Measurements from ENCODE around the gene VSTM1. TPM values are rescaled to one million over a fixed set of nuclear protein-coding genes. Genes with fewer than 3 reads are reported as not detected.

The VSTM1 gene
- total RNA-seq, 4 donors from 2014 or later = not detected

- intact Hi-C loops (cut with DNase I) = loop anchor here (10.0 kb wide), 1 partner anchor 177 kb away; no protein-coding TSS in a partner anchor
- H3K27me3 ChIP-seq = peaks cover 0 to 40% (median 0%) of the 10 kb centered on the region in 4 donors
- no peak for DNase-seq
- TF ChIP-seq CTCF (IDR thresholded peaks at IDR 0.05) (no peak), POLR2A (IDR thresholded peaks at IDR 0.05) (no peak)
- no peaks in the 10 kb centered on the region for H3K9me3 ChIP-seq
- H3K27ac ChIP-seq = no peak overlapping the region
- no peaks in the 10 kb centered on the region for H3K36me3 ChIP-seq
- H3K4me3 ChIP-seq = no peak overlapping the region
- 87 to 94% methylated on average over 9 to 10 of the region's 13 CpGs for WGBS, 2 donors
- peaks cover 0 to 9% (median 0%) of the 10 kb centered on the region in 3 donors for H3K4me1 ChIP-seq
These were observed 41.8 kb downstream of the VSTM1 start for GRCh38 chr19:54021932-54022331.

- intact Hi-C loops (cut with DNase I) = loop anchor here (10.0 kb wide), 1 partner anchor 177 kb away; no protein-coding TSS in a partner anchor
- no peaks in the 10 kb centered on the region for H3K9me3 ChIP-seq
- 90 to 92% methylated on average over 6 to 8 of the region's 8 CpGs for WGBS, 2 donors
- peaks cover 0 to 38% (median 0%) of the 10 kb centered on the region in 4 donors for H3K27me3 ChIP-seq
- peaks cover 0 to 9% (median 0%) of the 10 kb centered on the region in 3 donors for H3K4me1 ChIP-seq
- H3K36me3 ChIP-seq = no peaks in the 10 kb centered on the region
- H3K27ac ChIP-seq = no peak overlapping the region
- TF ChIP-seq CTCF (IDR thresholded peaks at IDR 0.05) (no peak), POLR2A (IDR thresholded peaks at IDR 0.05) (no peak)
- no peak overlapping the region for H3K4me3 ChIP-seq
- no peak for DNase-seq
These were observed 42.3 kb downstream of the VSTM1 start for GRCh38 chr19:54021363-54021762.

GRCh38 chr19:54017261-54017660 is 46.4 kb downstream of the VSTM1 start:
- Histone ChIP-seq H3K4me3 (no peak overlapping the region), H3K27me3 (peaks cover 0 to 48% (median 0%) of the 10 kb centered on the region in 4 donors), H3K4me1 (no peaks in the 10 kb centered on the region), H3K36me3 (no peaks in the 10 kb centered on the region), H3K9me3 (no peaks in the 10 kb centered on the region), H3K27ac (no peak overlapping the region)
- 78 to 81% methylated on average over 4 of the region's 4 CpGs for WGBS, 2 donors
- no peak for DNase-seq
- intact Hi-C loops (cut with DNase I) = no loop called here
- TF ChIP-seq CTCF (IDR thresholded peaks at IDR 0.05) (no peak), POLR2A (IDR thresholded peaks at IDR 0.05) (no peak)

- DNase-seq = no peak
- H3K4me1 ChIP-seq = no peaks in the 10 kb centered on the region
- peaks cover 0 to 67% (median 0%) of the 10 kb centered on the region in 4 donors for H3K27me3 ChIP-seq
- H3K4me3 ChIP-seq = no peak overlapping the region
- no peak for TF ChIP-seq POLR2A (IDR thresholded peaks at IDR 0.05)
- TF ChIP-seq CTCF (IDR thresholded peaks at IDR 0.05) = no peak
- intact Hi-C loops (cut with DNase I) = no loop called here
- H3K36me3 ChIP-seq = no peaks in the 10 kb centered on the region
- H3K27ac ChIP-seq = no peak overlapping the region
- no peaks in the 10 kb centered on the region for H3K9me3 ChIP-seq
- WGBS, 2 donors = 43 to 45% methylated on average over 19 of the region's 19 CpGs
These were observed 48.7 kb downstream of the VSTM1 start for GRCh38 chr19:54014920-54015560.

- intact Hi-C loops (cut with DNase I) = no loop called here
- H3K36me3 ChIP-seq = no peaks in the 10 kb centered on the region
- TF ChIP-seq POLR2A (IDR thresholded peaks at IDR 0.05) (no peak), CTCF (IDR thresholded peaks at IDR 0.05) (no peak)
- DNase-seq = no peak
- H3K4me1 ChIP-seq = no peaks in the 10 kb centered on the region
- H3K9me3 ChIP-seq = no peaks in the 10 kb centered on the region
- no peak overlapping the region for H3K27ac ChIP-seq
- H3K4me3 ChIP-seq = no peak overlapping the region
- WGBS, 2 donors = 53 to 66% methylated on average over 6 to 8 of the region's 8 CpGs
- peaks cover 0 to 75% (median 0%) of the 10 kb centered on the region in 4 donors for H3K27me3 ChIP-seq
These were observed 49.8 kb downstream of the VSTM1 start for GRCh38 chr19:54013866-54014265.

Measured in esophagus squamous epithelium (tissue), 5 donors.